ENCODE measurements around the gene SFTPB.

Gene SFTPB

GRCh38 chr2:85690932-85691331, 22.9 kb upstream of the SFTPB start:
- no peak for DNase-seq (ENCODE audit: low spot score)
- no peak for TF ChIP-seq CTCF (IDR thresholded peaks at IDR 0.05; ENCODE audit: borderline replicate concordance, control extremely low read depth, extremely low read depth, insufficient read depth, missing control alignments)
- in situ Hi-C loops (cut with MboI; ENCODE audit: low sequenced_read_pairs, unreplicated experiment) = no loop called here

- in situ Hi-C loops (cut with MboI; ENCODE audit: low sequenced_read_pairs, unreplicated experiment) = no loop called here
- no peak for TF ChIP-seq CTCF (IDR thresholded peaks at IDR 0.05; ENCODE audit: borderline replicate concordance, control extremely low read depth, extremely low read depth, insufficient read depth, missing control alignments)
- no peak for DNase-seq (ENCODE audit: low spot score)
Measured at GRCh38 chr2:85684806-85685205, 16.8 kb upstream of the SFTPB start.

- in situ Hi-C loops (cut with MboI; ENCODE audit: low sequenced_read_pairs, unreplicated experiment) = no loop called here
- no peak for TF ChIP-seq CTCF (IDR thresholded peaks at IDR 0.05; ENCODE audit: borderline replicate concordance, control extremely low read depth, extremely low read depth, insufficient read depth, missing control alignments)
- no peak for DNase-seq (ENCODE audit: low spot score)
Measured at GRCh38 chr2:85684380-85684779, 16.4 kb upstream of the SFTPB start.

- in situ Hi-C loops (cut with MboI; ENCODE audit: low sequenced_read_pairs, unreplicated experiment) = no loop called here
- TF ChIP-seq CTCF (IDR thresholded peaks at IDR 0.05; ENCODE audit: borderline replicate concordance, control extremely low read depth, extremely low read depth, insufficient read depth, missing control alignments) = no peak
- no peak for DNase-seq (ENCODE audit: low spot score)
Measured at GRCh38 chr2:85682378-85682777, 14.4 kb upstream of the SFTPB start.

GRCh38 chr2:85681776-85682175, 13.8 kb upstream of the SFTPB start:
- in situ Hi-C loops (cut with MboI; ENCODE audit: low sequenced_read_pairs, unreplicated experiment) = no loop called here
- no peak for DNase-seq (ENCODE audit: low spot score)
- TF ChIP-seq CTCF (IDR thresholded peaks at IDR 0.05; ENCODE audit: borderline replicate concordance, control extremely low read depth, extremely low read depth, insufficient read depth, missing control alignments) = no peak

GRCh38 chr2:85681372-85681763, 13.4 kb upstream of the SFTPB start:
- TF ChIP-seq CTCF (IDR thresholded peaks at IDR 0.05; ENCODE audit: borderline replicate concordance, control extremely low read depth, extremely low read depth, insufficient read depth, missing control alignments) = no peak
- no peak for DNase-seq (ENCODE audit: low spot score)
- in situ Hi-C loops (cut with MboI; ENCODE audit: low sequenced_read_pairs, unreplicated experiment) = no loop called here

Data from GM13976 (cell line).